SK-MEL-5 (cell line): ENCODE data around the gene EFEMP2. TPM values are rescaled to one million over a fixed set of nuclear protein-coding genes. Genes with fewer than 3 reads are reported as not detected.
"Not testable (repeated sequence)": the region's sequence is repeated elsewhere in the genome, so short reads cannot be mapped to it uniquely, and the experiment has no call there.

Source experiments
- DNase-seq: peaks from one replicate; pipeline ENCODE4 v3.0.0-alpha.2; 2016; ENCODE audit warnings: low read depth, low spot score
- in situ Hi-C: cut with HindIII; loops from 2 replicates; pipeline ENCODE4 v1.10.0; 2016; ENCODE audit warnings: low sequenced_read_pairs, high pct_unique_total_duplicates, low pct_unique_long_range_greater_than_20kb
- total RNA-seq: library from RNA; depleted of rRNA; stranded (reverse); fragments of >200 nt; shearing (Covaris generic); gene quantifications from 2 replicates; pipeline ENCODE4 v1.2.3, GENCODE V29; 2014

The EFEMP2 gene
- total RNA-seq, 1 experiment from 2014 or later: 0.55 TPM

DNA sequence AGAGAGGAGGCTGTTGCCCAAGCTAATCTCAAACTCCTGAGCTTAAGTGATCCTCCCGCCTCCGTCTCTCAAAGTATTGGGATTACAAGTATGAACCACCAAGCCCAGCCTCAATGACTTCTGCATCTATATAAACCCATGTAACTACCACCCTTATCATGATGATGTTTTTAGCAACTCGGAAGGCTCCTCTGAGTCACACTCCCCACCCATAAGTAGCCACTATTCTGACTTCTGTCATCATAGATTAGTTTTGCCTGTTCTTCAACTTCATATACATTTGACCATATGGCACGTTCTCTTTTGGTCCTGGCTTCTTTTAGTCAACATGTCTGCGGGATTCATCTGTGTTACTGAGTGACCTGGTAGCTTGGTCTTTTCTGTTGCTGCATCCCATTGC is 34.0 kb upstream of the EFEMP2 start:
- in situ Hi-C loops: no loop called here
- no peak for DNase-seq

DNA sequence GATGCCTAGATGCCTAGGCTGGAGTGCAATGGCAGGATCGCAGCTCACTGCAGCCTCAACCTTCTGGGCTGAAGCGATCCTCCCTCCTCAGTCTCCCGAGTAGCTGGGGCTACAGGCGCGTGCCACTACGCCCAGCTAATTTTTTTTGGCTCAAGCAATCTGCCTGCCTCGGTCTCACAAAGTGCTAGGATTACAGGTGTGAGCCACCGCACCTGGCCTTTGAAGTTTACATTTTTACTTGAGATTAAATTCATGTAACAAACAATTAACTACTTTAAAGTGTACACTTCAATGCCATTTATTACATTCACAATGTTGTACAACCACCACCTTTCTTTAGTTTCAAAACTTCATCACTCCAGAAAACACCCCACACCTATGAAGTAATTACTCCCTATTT is 31.1 kb upstream of the EFEMP2 start:
- in situ Hi-C loops: no loop called here

GRCh38 chr11:65903068-65903481 is 30.5 kb upstream of the EFEMP2 start:
- in situ Hi-C loops: no loop called here
- DNase-seq: peak; percentile 48

More for the DNA sequence above, 31.1 kb upstream of the EFEMP2 start:
- no peak for DNase-seq

- in situ Hi-C loops: no loop called here
- DNase-seq: no peak
Observed at GRCh38 chr11:65900899-65901180, 28.2 kb upstream of the EFEMP2 start.

DNA sequence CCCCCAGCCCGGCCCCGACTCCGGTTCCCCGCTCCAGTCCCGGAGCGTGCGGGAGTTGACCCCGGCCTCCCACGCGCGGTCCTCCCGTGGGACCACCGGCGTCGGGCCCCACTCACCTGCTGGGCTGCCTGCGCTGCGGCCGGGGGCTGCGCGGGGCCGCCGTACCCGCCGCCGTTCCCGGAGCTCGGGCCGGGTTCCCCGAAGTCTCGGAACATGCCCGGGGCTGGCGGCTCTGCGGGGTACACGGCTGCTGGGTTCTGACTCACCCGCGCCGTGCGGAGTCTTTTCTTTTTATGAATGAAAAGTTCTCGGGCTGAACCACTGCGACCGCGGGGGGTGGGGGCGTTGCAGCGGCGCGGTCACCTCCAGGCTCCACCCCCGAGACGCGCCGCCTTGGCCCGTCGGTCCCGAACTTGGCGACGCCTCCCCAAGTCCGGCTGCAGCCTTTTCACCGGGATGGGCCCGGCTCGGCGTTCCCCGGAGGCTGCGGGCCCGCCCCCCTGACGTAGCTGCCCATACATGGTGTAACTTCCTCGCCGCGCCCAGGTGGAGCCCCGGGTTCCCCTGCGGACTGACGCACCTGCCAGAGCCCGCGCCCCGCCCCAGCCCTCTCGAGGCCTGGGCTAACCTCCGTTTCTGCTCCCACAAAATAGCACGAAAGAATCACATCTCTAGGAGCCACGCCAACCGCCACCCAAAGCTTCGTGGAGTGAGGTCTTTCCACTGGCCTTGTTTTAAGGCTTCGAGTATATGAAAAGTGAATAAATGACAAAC is 27.7 kb upstream of the EFEMP2 start, which contains the start of gene FOSL1:
Gene FOSL1, minus strand, starts transcription at position 264 of the 774 bp plus-strand sequence. Its CDS starts 49 bp downstream, at position 215.
- peak; percentile 85 for DNase-seq
- in situ Hi-C loops: no loop called here

DNA sequence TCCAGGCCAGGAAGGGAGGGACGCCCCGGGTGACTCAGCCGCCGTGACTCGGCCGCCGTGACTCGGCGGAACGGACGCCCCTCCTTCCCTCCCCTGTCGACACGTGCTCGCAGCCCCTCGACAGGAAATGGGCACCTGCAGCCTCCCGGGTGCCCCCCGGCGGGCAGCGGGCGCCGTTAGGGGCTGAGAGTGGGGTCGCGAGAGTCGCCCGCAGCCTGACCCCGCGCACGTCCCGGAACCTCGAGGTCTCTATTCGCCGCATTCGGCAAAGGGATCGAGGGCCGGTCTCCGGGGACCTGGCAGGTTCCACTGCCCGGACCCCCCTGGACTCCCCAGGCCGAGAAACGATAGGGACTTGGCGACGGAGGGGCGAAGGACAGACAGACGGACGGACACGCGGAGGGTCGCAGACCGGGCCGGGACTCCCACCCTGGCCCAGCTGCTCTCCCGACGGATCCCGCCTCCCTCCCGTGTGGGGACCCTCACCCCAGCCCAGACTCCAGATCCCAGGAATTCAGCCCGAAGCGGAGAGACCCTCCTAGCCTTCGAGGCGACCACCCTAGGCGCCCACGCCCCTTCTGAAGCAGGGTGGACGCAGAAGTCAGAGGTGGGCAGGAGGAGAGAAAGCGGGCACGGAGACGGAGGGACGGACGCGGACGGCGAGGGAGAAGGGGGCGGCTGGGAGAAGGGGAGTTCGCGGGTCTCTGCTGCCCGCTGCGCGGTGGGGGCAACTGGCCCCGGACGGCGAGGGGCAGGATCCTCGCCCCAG is 26.9 kb upstream of the EFEMP2 start:
- DNase-seq: peak; percentile 38
- in situ Hi-C loops: no loop called here

DNA sequence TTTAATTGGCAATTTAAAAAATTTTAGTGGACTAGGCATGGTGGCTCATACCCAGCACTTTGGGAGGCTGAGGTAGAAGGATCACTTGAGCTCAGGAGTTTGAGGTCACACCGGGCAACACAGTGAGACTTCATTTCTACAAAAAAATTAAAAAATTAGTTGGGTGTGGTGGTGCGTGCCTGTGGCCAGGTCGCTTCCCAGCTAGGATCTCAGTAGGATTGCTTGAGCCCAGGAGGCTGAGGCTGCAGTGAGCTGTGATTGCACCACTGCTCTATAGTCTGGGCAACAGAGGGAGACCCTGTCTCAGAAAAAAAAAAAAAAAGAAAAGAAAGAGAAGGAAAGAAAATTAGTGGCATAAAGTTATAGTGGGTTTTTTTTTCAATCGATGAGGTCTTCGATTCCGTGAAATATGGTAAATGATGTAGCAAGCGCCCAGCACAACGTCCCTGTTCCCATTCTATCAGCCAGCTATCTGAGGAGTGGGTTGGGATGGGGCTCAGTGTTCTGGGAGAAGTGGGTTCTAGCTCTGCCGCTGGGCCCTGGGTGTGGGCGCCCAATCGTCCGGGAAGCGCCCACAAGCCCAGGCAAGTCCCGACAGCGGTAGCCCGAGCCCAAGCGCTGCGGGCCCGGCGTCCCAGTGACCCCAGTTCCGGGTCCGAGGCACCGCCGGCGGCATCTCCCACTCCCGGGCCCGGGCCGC is 26.2 kb upstream of the EFEMP2 start:
- in situ Hi-C loops: no loop called here
- DNase-seq: no peak

DNA sequence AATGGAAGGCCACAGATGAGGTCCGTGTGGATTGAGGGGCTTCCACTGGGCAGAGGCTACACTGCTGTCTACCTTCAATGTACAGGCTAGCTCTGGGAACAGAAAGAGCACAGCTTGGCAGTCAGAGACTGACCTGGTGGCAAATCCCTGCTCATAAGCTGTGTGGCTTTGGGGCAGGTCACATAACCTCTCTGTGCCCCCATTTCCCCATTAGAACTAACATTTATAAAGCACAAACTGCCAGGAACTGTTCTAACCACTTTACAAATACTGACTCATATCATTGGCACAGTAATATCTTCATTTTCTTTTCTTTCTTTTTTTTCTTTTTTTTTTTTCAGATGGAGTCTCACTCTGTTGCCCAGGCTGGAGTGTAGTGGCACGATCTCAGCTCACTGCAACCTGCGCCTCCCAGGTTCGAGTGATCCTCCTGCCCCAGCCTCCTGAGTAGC is 24.4 kb upstream of the EFEMP2 start:
- DNase-seq: no peak
- in situ Hi-C loops: no loop called here

DNA sequence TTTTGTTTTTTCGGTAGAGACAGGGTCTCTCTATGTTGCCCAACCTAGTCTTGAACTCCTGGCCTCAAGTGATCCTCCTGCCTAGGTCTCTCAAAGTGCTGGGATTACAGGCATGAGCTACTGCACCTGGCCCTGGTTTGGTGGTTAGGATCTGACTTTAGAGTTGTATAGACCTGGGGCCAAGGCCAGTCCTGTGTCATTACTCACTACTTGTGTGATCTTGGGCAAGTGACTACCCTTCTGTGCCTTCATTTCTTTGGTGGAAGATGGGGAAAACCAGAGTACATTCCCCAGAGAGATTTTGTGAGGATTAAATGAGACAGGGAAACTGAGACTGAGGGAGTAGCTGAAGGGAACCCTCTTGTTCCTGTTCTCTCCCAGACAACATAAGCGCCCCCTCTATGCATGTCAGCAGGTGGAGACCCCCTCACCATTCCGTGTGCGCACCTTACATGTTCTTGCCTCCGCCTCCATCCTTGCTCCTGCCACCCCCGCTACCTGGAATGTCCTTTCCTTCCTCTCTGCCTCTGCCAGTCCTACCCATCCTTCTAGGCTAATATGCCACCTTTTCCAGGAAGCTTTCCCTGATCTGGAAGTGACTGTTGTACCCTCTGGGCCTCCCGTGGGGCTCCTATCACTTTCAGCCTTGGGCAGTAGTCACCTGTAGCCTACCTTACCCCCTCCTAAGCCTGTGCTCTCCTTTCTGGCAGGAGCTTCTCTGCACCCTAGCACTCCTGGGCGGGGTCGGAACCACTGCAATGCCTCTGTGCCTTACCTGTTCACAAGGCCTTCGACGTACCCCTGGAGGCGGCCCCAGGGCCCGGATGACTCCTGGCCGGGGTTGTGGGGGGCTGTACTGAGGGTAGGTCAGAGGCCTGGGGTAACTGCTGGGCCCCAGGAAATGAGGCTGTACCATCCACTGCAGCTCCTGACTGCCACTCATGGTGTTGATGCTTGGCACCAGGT is 23.7 kb upstream of the EFEMP2 start:
- DNase-seq: no peak
- in situ Hi-C loops: no loop called here

- in situ Hi-C loops: no loop called here
Observed at GRCh38 chr11:65895482-65895981, 22.9 kb upstream of the EFEMP2 start.

GRCh38 chr11:65894034-65894591 is 21.5 kb upstream of the EFEMP2 start:
- in situ Hi-C loops: no loop called here
- DNase-seq: no peak

More at GRCh38 chr11:65895482-65895981, 22.9 kb upstream of the EFEMP2 start:
- DNase-seq: no peak

GRCh38 chr11:65892661-65893317 is 20.2 kb upstream of the EFEMP2 start:
- no peak for DNase-seq
- in situ Hi-C loops: no loop called here

- in situ Hi-C loops, DNase-seq: not testable (repeated sequence)
Observed at GRCh38 chr11:65892137-65892540, 19.5 kb upstream of the EFEMP2 start.

- no peak for DNase-seq
- in situ Hi-C loops: no loop called here
Observed at GRCh38 chr11:65891219-65892136, 18.9 kb upstream of the EFEMP2 start.
